ENCODE results near the gene MAPRE2.

Gene MAPRE2

GRCh38 chr18:35040988-35041814 lies at the start of gene MAPRE2:
Gene MAPRE2, plus strand, starts transcription at chr18:35041413. Its CDS starts 127 bp downstream, at chr18:35041540.
- TF ChIP-seq ZFX (IDR thresholded peaks at IDR 0.05; ENCODE audit: borderline replicate concordance): no peak
- H3K27ac ChIP-seq: peak within 1 kb of the TSS; percentile 50

GRCh38 chr18:34991561-34991960 lies 49.7 kb upstream of the MAPRE2 start:
- H3K27ac ChIP-seq: no peak overlapping the region
- TF ChIP-seq CTCF (IDR thresholded peaks at IDR 0.05): no peak
- TF ChIP-seq ZFX (IDR thresholded peaks at IDR 0.05; ENCODE audit: borderline replicate concordance): no peak

GRCh38 chr18:34993289-34993688 lies 47.9 kb upstream of the MAPRE2 start:
- no peak overlapping the region for H3K27ac ChIP-seq
- TF ChIP-seq CTCF (IDR thresholded peaks at IDR 0.05) (no peak), ZFX (IDR thresholded peaks at IDR 0.05; ENCODE audit: borderline replicate concordance) (no peak)

- no peak for TF ChIP-seq ZFX (IDR thresholded peaks at IDR 0.05; ENCODE audit: borderline replicate concordance)
- no peak for TF ChIP-seq CTCF (IDR thresholded peaks at IDR 0.05)
- H3K27ac ChIP-seq: no peak overlapping the region
Observed at GRCh38 chr18:34995746-34996145, 45.5 kb upstream of the MAPRE2 start.

- no peak overlapping the region for H3K27ac ChIP-seq
- TF ChIP-seq CTCF (IDR thresholded peaks at IDR 0.05) (no peak), ZFX (IDR thresholded peaks at IDR 0.05; ENCODE audit: borderline replicate concordance) (no peak)
Observed at GRCh38 chr18:34998661-34999060, 42.6 kb upstream of the MAPRE2 start.

- no peak overlapping the region for H3K27ac ChIP-seq
- no peak for TF ChIP-seq ZFX (IDR thresholded peaks at IDR 0.05; ENCODE audit: borderline replicate concordance)
- no peak for TF ChIP-seq CTCF (IDR thresholded peaks at IDR 0.05)
Observed at GRCh38 chr18:34999756-35000289, 41.4 kb upstream of the MAPRE2 start.

GRCh38 chr18:35000457-35000856 lies 40.8 kb upstream of the MAPRE2 start:
- TF ChIP-seq CTCF (IDR thresholded peaks at IDR 0.05): no peak
- TF ChIP-seq ZFX (IDR thresholded peaks at IDR 0.05; ENCODE audit: borderline replicate concordance): no peak
- no peak overlapping the region for H3K27ac ChIP-seq
